B cell (primary cell): ENCODE measurements around the gene TMEM156.

ENCODE experiments used
- EZH2 ChIP-seq: IDR thresholded peaks from 2 replicates; pipeline ENCODE4 v1.6.1; 2012; ENCODE audit warnings: borderline replicate concordance, low read depth, mild to moderate bottlenecking, moderate library complexity, low read length; ENCODE audit not compliant: insufficient read depth, poor library complexity, severe bottlenecking
- TF ChIP-seq, protein P1 (sequence below): fragments of 200-600 bp; IDR thresholded peaks from one replicate; pipeline ENCODE4 v1.8.0; 2022; ENCODE audit warnings: antibody characterized with exemption, mild to moderate bottlenecking

DNA sequence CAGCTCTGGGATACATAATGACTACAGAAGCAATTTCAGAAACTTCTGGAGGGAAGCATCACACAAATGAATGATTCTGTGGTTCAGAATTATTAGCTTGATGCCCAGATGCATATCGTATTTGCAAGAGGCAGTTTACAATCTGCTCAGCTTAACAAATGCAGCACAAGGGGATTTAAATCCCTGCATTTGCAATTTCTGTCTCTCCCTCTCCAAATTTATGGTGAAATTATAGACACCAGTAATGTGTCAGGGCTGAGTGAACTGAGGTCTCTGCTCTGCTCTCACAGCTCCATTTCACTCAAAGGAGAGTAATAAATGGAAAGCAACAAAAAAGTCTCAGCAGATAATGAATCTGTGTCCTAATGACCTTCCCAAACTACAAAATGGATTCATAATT, 80.2 kb downstream of the TMEM156 start:
- TF ChIP-seq, protein P1, sequence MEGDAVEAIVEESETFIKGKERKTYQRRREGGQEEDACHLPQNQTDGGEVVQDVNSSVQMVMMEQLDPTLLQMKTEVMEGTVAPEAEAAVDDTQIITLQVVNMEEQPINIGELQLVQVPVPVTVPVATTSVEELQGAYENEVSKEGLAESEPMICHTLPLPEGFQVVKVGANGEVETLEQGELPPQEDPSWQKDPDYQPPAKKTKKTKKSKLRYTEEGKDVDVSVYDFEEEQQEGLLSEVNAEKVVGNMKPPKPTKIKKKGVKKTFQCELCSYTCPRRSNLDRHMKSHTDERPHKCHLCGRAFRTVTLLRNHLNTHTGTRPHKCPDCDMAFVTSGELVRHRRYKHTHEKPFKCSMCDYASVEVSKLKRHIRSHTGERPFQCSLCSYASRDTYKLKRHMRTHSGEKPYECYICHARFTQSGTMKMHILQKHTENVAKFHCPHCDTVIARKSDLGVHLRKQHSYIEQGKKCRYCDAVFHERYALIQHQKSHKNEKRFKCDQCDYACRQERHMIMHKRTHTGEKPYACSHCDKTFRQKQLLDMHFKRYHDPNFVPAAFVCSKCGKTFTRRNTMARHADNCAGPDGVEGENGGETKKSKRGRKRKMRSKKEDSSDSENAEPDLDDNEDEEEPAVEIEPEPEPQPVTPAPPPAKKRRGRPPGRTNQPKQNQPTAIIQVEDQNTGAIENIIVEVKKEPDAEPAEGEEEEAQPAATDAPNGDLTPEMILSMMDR: no peak
- no peak for TF ChIP-seq EZH2
